GM23338 (cell line): ENCODE results near the gene GLI1. TPM values are rescaled to one million over a fixed set of nuclear protein-coding genes. Genes with fewer than 3 reads are reported as not detected.

Experiments
- ATAC-seq: fragments of 200-7000 bp; cut with Tn5 transposase; 3 replicates; pipeline ENCODE4 v1.9.1; 2020
- DNase-seq: peaks from one replicate; pipeline ENCODE4 v3.0.0-alpha.2; 2015; ENCODE audit warnings: low spot score
- H2AFZ ChIP-seq: fragments of 200-600 bp; sonication (generic); 2 replicates; pipeline ENCODE4 v1.8.0; 2016; ENCODE audit warnings: antibody characterized with exemption, mild to moderate bottlenecking, moderate library complexity
- H3F3A ChIP-seq: fragments of 200-600 bp; sonication (generic); replicated peaks from 2 replicates; pipeline ENCODE4 v1.8.0; 2017; ENCODE audit warnings: antibody characterized with exemption, mixed run types, low read depth
- H3K27ac ChIP-seq: fragments of 200-600 bp; sonication (generic); 2 replicates; pipeline ENCODE4 v1.6.1; 2016; ENCODE audit warnings: low read depth
- H3K27me3 ChIP-seq: fragments of 200-600 bp; sonication (generic); 2 replicates; pipeline ENCODE4 v1.8.0; 2016; ENCODE audit warnings: mild to moderate bottlenecking, mixed run types, moderate library complexity; ENCODE audit not compliant: insufficient read depth
- H3K36me3 ChIP-seq: fragments of 200-600 bp; sonication (generic); 2 replicates; pipeline ENCODE4 v1.8.0; 2016; ENCODE audit warnings: mild to moderate bottlenecking; ENCODE audit not compliant: insufficient read depth
- H3K4me1 ChIP-seq: fragments of 200-600 bp; sonication (generic); 2 replicates; pipeline ENCODE4 v1.8.0; 2016; ENCODE audit warnings: mild to moderate bottlenecking, moderate library complexity; ENCODE audit not compliant: insufficient read depth
- H3K4me2 ChIP-seq: fragments of 200-600 bp; sonication (generic); 2 replicates; pipeline ENCODE4 v1.7.1; 2017; ENCODE audit warnings: mixed run types
- H3K4me3 ChIP-seq: fragments of 200-600 bp; sonication (generic); 2 replicates; pipeline ENCODE4 v1.6.1; 2016; ENCODE audit warnings: mixed run types
- H3K79me2 ChIP-seq: fragments of 200-600 bp; sonication (generic); replicated peaks from 2 replicates; pipeline ENCODE4 v1.8.0; 2017; ENCODE audit warnings: mild to moderate bottlenecking; ENCODE audit not compliant: insufficient read depth
- H3K9me2 ChIP-seq: fragments of 200-600 bp; sonication (generic); 2 replicates; pipeline ENCODE4 v1.8.0; 2017; ENCODE audit not compliant: insufficient read depth
- H4K20me1 ChIP-seq: fragments of 200-600 bp; sonication (generic); replicated peaks from 2 replicates; pipeline ENCODE4 v1.8.0; 2017; ENCODE audit warnings: mild to moderate bottlenecking; ENCODE audit not compliant: insufficient read depth
- H3K27ac Mint-ChIP-seq: 2 replicates; pipeline ENCODE4 v1.8.0; 2020; ENCODE audit warnings: inconsistent platforms, mild to moderate bottlenecking, moderate library complexity, mixed read lengths
- H3K27me3 Mint-ChIP-seq: 3 replicates; pipeline ENCODE4 v1.8.0; 2022; ENCODE audit warnings: low read depth, mild to moderate bottlenecking, moderate library complexity, mixed read lengths, inconsistent platforms; ENCODE audit not compliant: insufficient read depth, poor library complexity
- H3K36me3 Mint-ChIP-seq: 3 replicates; pipeline ENCODE4 v1.8.0; 2021; ENCODE audit warnings: low read depth, mild to moderate bottlenecking, inconsistent platforms, moderate library complexity, mixed read lengths
- H3K4me1 Mint-ChIP-seq: 3 replicates; pipeline ENCODE4 v1.8.0; 2020; ENCODE audit warnings: mild to moderate bottlenecking, inconsistent platforms, mixed read lengths
- H3K4me3 Mint-ChIP-seq: 3 replicates; pipeline ENCODE4 v1.8.0; 2021; ENCODE audit warnings: moderate library complexity, mild to moderate bottlenecking, inconsistent platforms, mixed read lengths
- H3K9me3 Mint-ChIP-seq: 3 replicates; pipeline ENCODE4 v1.8.0; 2020; ENCODE audit warnings: moderate library complexity, mild to moderate bottlenecking, inconsistent platforms, mixed read lengths
- CREB1 ChIP-seq: fragments of 250-450 bp; sonication (Bioruptor Pico); IDR thresholded peaks from 2 replicates; pipeline ENCODE4 v1.5.0; 2020; ENCODE audit warnings: low read depth, mild to moderate bottlenecking, moderate library complexity
- EZH2 ChIP-seq: fragments of 200-600 bp; sonication (generic); IDR thresholded peaks from one replicate; pipeline ENCODE4 v1.8.0; 2017; ENCODE audit warnings: antibody characterized with exemption, mild to moderate bottlenecking, low read depth; ENCODE audit not compliant: unreplicated experiment
- JUNB ChIP-seq: IDR thresholded peaks from one replicate; pipeline ENCODE4 v1.6.1; 2016; ENCODE audit warnings: antibody characterized with exemption; ENCODE audit not compliant: unreplicated experiment
- NANOG ChIP-seq: IDR thresholded peaks from 2 replicates; pipeline ENCODE4 v1.6.1; 2016; ENCODE audit warnings: antibody characterized with exemption, borderline replicate concordance
- POLR2AphosphoS5 ChIP-seq: IDR thresholded peaks from 2 replicates; pipeline ENCODE4 v1.6.1; 2016; ENCODE audit warnings: antibody characterized with exemption, low read depth
- ZNF114 ChIP-seq: fragments of 250-450 bp; sonication (Bioruptor Pico); IDR thresholded peaks from 2 replicates; pipeline ENCODE4 v1.5.0; 2020; ENCODE audit warnings: mild to moderate bottlenecking, moderate library complexity
- ZNF331 ChIP-seq: fragments of 250-450 bp; sonication (Bioruptor Pico); IDR thresholded peaks from 2 replicates; pipeline ENCODE4 v1.5.0; 2020; ENCODE audit warnings: low read depth, mild to moderate bottlenecking, moderate library complexity
- ZNF462 ChIP-seq: fragments of 250-450 bp; sonication (Bioruptor Pico); IDR thresholded peaks from 2 replicates; pipeline ENCODE4 v1.5.0; 2020; ENCODE audit warnings: mild to moderate bottlenecking, moderate library complexity
- polyA plus RNA-seq: library from polyadenylated mRNA; unstranded; fragments of >200 nt; fragmentation: Nextera tagmentation; extraction: Ambion mirVana; gene quantifications from 2 replicates; pipeline ENCODE4 v1.2.1, GENCODE V29; 2016
- total RNA-seq: library from RNA; depleted of rRNA; stranded (reverse); fragments of >200 nt; shearing (Covaris generic); gene quantifications from 2 replicates; pipeline ENCODE4 v1.2.3, GENCODE V29; 2014
- TF ChIP-seq, protein P1 (sequence below): IDR thresholded peaks from 2 replicates; pipeline ENCODE4 v1.6.1; 2016; ENCODE audit warnings: antibody characterized with exemption
- TF ChIP-seq, protein P2 (sequence below), 2 experiments: fragments of 200-600 bp in 1 of 2; sonication (generic) in 1 of 2; conservative IDR thresholded peaks; 2 replicates each; pipeline versions ENCODE4 v1.5.1 to v1.6.1; 2016 to 2017; ENCODE audit warnings: antibody characterized with exemption in 2 of 2, low read depth in 2 of 2, mild to moderate bottlenecking in 2 of 2, moderate library complexity in 1 of 2
- TF ChIP-seq, protein P3 (sequence below): IDR thresholded peaks from one replicate; pipeline ENCODE4 v1.6.1; 2018; ENCODE audit warnings: antibody characterized with exemption; ENCODE audit not compliant: unreplicated experiment

The GLI1 gene
- total and polyA plus RNA-seq, 2 experiments from 2014 or later: 5.6 to 18.1 TPM

DNA sequence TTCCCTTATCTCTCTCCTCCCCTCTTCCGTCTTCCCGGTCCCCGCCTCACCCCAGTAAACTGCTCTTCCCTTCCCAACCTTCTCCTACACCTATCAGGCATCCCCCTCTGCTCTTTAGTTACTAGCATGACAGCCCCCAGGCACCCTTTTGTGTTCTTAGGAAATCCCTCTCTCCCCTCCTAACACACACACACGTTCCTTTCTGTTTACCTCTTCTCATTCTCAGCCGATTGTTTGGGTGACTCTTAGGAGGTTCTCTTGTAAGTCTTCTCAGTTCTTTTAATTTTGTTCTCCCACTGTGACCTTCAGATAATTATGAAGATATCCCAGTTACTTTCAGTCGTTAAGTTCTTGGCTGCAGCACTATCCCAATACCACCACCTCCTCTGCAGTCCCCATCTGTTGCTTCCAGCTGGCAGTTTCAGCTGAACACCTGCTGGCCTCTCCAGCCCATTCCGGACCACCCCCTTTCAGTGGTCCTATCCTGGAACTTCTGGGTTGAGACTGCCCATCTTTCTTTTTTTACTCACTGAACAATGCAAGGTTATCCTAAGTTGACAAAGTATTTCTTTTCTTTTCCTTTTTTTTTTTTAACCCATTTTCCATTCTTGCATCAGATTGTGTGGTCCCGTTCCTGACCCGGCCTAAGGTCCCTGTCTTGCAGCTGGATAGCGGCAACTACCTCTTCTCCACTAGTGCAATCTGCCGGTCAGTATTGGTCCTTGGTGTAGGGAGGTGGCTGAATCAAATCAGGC is 29.0 kb downstream of the GLI1 start:
- Mint-ChIP-seq H3K27me3 (peaks cover 15% of the 10 kb centered on the region), H3K27ac (peak overlapping the region; percentile 99), H3K4me1 (peaks cover 10% of the 10 kb centered on the region), H3K36me3 (peaks cover 54% of the 10 kb centered on the region), H3K9me3 (no peaks in the 10 kb centered on the region), H3K4me3 (peak overlapping the region; percentile 88)
- peaks cover 30% of the 10 kb centered on the region for H3K79me2 ChIP-seq
- H3K36me3 ChIP-seq: peaks cover 43% of the 10 kb centered on the region
- peak overlapping the region; percentile 88 for H3K27ac ChIP-seq
- TF ChIP-seq ZNF462 (CRISPR knock-in tag): no peak
- no peak for TF ChIP-seq EZH2
- TF ChIP-seq, protein P1, sequence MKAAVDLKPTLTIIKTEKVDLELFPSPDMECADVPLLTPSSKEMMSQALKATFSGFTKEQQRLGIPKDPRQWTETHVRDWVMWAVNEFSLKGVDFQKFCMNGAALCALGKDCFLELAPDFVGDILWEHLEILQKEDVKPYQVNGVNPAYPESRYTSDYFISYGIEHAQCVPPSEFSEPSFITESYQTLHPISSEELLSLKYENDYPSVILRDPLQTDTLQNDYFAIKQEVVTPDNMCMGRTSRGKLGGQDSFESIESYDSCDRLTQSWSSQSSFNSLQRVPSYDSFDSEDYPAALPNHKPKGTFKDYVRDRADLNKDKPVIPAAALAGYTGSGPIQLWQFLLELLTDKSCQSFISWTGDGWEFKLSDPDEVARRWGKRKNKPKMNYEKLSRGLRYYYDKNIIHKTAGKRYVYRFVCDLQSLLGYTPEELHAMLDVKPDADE: no peak
- TF ChIP-seq, protein P2, sequence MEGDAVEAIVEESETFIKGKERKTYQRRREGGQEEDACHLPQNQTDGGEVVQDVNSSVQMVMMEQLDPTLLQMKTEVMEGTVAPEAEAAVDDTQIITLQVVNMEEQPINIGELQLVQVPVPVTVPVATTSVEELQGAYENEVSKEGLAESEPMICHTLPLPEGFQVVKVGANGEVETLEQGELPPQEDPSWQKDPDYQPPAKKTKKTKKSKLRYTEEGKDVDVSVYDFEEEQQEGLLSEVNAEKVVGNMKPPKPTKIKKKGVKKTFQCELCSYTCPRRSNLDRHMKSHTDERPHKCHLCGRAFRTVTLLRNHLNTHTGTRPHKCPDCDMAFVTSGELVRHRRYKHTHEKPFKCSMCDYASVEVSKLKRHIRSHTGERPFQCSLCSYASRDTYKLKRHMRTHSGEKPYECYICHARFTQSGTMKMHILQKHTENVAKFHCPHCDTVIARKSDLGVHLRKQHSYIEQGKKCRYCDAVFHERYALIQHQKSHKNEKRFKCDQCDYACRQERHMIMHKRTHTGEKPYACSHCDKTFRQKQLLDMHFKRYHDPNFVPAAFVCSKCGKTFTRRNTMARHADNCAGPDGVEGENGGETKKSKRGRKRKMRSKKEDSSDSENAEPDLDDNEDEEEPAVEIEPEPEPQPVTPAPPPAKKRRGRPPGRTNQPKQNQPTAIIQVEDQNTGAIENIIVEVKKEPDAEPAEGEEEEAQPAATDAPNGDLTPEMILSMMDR (conservative IDR thresholded peaks at IDR 0.05; ENCODE audit: low read depth in 2 of 2): no peak
- no peak for TF ChIP-seq NANOG
- TF ChIP-seq CREB1: no peak
- no peak for TF ChIP-seq ZNF331 (CRISPR knock-in tag)
- TF ChIP-seq, protein P3, sequence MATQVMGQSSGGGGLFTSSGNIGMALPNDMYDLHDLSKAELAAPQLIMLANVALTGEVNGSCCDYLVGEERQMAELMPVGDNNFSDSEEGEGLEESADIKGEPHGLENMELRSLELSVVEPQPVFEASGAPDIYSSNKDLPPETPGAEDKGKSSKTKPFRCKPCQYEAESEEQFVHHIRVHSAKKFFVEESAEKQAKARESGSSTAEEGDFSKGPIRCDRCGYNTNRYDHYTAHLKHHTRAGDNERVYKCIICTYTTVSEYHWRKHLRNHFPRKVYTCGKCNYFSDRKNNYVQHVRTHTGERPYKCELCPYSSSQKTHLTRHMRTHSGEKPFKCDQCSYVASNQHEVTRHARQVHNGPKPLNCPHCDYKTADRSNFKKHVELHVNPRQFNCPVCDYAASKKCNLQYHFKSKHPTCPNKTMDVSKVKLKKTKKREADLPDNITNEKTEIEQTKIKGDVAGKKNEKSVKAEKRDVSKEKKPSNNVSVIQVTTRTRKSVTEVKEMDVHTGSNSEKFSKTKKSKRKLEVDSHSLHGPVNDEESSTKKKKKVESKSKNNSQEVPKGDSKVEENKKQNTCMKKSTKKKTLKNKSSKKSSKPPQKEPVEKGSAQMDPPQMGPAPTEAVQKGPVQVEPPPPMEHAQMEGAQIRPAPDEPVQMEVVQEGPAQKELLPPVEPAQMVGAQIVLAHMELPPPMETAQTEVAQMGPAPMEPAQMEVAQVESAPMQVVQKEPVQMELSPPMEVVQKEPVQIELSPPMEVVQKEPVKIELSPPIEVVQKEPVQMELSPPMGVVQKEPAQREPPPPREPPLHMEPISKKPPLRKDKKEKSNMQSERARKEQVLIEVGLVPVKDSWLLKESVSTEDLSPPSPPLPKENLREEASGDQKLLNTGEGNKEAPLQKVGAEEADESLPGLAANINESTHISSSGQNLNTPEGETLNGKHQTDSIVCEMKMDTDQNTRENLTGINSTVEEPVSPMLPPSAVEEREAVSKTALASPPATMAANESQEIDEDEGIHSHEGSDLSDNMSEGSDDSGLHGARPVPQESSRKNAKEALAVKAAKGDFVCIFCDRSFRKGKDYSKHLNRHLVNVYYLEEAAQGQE: no peak
- TF ChIP-seq POLR2AphosphoS5: no peak
- TF ChIP-seq JUNB: no peak
- no peak for TF ChIP-seq ZNF114 (CRISPR knock-in tag)
- no peaks in the 10 kb centered on the region; the same call in 1 of the 2 replicates for H3K4me1 ChIP-seq
- H3K27me3 ChIP-seq: no peaks in the 10 kb centered on the region
- no peak overlapping the region for H2AFZ ChIP-seq
- H3F3A ChIP-seq: peaks cover 42% of the 10 kb centered on the region
- H4K20me1 ChIP-seq: peaks cover 34% of the 10 kb centered on the region
- H3K9me2 ChIP-seq: no peaks in the 10 kb centered on the region
- peak overlapping the region; percentile 100 for H3K4me2 ChIP-seq
- ATAC-seq (peak; percentile 13), DNase-seq (peak; percentile 30)
- peak overlapping the region; percentile 100 for H3K4me3 ChIP-seq
